ENCODE measurements around the gene KCTD21. TPM values are rescaled to one million over a fixed set of nuclear protein-coding genes. Genes with fewer than 3 reads are reported as not detected.

KCTD21 gene
- total RNA-seq, 4 donors from 2014 or later: 10.6 to 16.1 (median 11.7) TPM

DNA sequence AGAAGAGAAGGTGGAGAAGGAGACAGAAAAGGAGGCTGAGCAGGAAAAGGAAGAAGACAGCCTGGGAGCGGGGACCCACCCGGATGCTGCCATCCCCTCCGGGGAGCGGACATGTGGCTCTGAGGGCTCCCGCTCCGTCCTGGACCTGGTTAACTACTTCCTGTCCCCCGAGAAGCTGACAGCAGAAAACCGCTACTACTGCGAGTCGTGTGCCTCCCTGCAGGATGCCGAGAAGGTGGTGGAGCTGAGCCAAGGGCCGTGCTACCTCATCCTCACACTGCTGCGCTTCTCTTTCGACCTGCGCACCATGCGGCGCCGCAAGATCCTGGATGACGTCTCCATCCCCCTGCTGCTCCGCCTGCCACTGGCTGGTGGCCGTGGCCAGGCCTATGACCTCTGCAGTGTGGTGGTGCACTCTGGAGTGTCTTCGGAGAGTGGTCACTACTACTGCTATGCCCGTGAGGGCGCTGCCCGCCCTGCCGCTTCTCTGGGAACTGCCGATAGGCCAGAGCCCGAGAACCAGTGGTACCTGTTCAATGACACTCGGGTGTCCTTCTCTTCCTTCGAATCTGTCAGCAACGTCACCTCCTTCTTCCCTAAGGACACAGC, 21.7 kb upstream of the KCTD21 start:
- TF ChIP-seq, protein P1, sequence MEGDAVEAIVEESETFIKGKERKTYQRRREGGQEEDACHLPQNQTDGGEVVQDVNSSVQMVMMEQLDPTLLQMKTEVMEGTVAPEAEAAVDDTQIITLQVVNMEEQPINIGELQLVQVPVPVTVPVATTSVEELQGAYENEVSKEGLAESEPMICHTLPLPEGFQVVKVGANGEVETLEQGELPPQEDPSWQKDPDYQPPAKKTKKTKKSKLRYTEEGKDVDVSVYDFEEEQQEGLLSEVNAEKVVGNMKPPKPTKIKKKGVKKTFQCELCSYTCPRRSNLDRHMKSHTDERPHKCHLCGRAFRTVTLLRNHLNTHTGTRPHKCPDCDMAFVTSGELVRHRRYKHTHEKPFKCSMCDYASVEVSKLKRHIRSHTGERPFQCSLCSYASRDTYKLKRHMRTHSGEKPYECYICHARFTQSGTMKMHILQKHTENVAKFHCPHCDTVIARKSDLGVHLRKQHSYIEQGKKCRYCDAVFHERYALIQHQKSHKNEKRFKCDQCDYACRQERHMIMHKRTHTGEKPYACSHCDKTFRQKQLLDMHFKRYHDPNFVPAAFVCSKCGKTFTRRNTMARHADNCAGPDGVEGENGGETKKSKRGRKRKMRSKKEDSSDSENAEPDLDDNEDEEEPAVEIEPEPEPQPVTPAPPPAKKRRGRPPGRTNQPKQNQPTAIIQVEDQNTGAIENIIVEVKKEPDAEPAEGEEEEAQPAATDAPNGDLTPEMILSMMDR (IDR thresholded peaks at IDR 0.05; ENCODE audit: low read depth): no peak

DNA sequence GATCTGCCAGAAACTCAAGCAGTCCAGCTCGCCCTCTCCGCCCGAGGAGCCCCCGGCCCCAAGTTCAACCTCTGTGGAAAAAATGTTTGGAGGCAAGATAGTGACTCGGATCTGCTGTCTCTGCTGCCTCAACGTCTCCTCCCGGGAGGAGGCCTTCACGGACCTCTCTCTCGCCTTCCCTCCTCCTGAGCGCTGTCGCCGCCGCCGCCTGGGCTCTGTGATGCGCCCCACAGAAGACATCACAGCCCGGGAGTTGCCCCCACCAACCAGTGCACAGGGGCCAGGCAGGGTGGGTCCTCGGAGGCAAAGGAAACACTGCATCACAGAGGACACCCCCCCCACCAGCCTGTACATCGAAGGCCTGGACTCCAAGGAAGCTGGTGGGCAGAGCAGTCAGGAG, 21.1 kb upstream of the KCTD21 start:
- TF ChIP-seq, protein P1 (IDR thresholded peaks at IDR 0.05; ENCODE audit: low read depth): no peak

DNA sequence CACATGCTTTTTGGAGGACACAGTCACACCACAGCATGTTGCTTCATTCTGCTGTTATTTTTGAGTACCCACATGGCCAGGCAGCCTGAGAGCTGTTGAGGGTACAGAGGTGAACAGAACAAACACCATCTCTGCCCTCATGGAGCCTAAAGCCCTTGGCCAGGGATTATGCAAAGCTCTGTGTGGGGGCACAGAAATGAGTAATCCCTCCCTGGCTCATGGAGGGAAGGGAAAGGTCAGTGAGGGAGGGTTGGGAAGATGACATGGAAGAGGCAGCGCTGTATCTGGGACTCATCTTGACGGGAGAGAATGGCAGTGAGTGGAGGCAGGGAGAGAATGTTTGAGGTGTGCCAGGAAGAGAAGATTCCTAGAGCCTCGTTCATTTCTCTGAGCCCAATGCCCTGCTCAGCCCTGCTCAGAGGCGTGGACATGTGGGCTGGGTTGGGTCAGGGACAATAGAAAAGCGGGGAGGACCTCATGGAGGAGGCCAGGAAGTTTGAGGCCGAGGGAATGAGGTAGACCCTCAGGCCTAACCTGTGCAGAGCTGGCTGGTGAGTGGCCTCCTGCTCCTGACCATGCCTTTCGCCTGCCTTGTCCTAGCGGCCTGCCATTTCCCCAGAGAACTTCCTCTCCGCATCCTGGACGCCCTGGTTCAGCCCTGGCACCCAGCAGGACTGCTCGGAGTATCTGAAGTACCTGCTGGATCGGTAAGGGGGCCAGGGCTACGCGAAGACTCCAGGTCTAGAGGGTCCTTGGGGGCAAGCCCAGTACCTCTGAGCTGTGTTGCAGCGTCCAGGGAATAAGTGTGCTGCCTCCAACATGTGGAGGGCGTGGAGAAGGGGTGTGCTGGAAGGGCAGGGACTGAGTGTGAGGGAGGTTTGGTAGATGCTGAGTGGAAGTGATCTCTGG, 20.1 kb upstream of the KCTD21 start:
- TF ChIP-seq, protein P1 (IDR thresholded peaks at IDR 0.05; ENCODE audit: low read depth): no peak

DNA sequence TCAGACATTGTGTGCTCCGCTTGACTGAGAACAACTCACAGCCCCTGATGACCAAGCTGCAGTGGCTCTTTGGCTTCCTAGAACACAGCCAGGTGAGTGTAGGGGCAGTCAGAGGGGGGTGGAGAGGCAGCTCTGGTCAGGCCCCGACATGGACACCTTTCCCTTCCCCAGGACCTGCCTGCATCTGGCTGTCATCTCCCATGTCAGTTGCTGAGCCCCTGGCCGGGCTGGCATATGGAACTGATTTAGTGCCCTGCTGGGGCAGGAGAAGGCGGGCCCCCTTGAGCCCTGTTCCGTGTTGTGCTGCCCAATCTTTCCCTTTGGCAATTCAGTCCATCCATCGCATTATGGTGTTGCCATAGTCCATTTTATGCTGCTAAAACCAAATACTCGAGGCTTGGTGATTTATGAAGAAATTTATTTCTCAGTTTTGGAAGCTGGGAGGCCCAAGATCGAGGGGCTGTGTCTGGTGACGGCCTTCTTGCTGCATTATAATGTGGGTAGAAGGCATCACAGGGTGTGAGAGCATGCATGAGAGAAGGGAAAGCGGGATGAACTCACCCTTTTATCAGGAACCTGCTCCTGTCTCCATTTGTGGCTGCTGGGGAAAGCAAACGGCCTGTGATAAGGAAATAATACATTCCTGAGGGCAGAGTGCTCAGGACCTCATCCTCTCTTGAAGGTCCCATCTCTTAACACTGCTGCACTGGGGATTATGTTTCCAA, 19.3 kb upstream of the KCTD21 start:
- TF ChIP-seq, protein P1 (IDR thresholded peaks at IDR 0.05; ENCODE audit: low read depth): no peak

DNA sequence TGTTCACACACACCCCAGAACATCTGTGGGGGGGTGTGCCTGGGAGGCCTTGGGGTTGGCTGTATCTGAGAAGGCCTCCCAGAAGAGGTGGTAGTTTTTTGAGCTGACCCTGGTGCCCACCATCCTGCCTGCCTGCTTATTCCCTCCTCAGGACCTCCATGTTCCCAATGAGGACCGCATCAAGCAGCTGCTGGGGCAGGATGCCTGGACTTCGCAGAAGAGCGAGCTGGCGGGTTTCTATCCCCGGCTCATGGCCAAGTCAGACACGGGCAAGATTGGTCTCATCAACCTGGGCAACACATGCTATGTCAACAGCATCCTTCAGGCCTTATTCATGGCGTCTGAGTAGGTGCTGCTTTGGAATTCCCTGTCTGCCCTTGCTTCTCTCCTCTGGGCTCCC, 17.3 kb upstream of the KCTD21 start:
- TF ChIP-seq, protein P1 (IDR thresholded peaks at IDR 0.05; ENCODE audit: low read depth): no peak

DNA sequence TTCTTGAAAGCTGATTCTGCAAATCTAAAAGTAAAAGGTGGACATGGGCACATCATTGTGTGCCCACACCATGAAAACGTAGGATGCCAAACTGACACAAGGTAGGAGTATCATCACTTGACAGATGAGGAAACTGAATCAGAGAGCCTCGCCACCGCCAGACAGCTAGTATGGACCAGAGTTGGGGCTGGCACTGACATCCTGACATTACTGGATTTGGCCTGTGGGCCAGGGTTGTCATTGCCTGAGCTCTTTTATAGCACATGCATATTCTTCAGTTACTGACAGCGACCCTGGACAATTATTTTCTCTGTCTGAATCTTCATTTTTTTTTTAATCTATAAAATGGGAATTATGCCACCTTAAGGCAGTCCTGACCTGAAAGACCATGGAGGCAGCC, 16.8 kb upstream of the KCTD21 start:
- TF ChIP-seq, protein P1 (IDR thresholded peaks at IDR 0.05; ENCODE audit: low read depth): no peak

DNA sequence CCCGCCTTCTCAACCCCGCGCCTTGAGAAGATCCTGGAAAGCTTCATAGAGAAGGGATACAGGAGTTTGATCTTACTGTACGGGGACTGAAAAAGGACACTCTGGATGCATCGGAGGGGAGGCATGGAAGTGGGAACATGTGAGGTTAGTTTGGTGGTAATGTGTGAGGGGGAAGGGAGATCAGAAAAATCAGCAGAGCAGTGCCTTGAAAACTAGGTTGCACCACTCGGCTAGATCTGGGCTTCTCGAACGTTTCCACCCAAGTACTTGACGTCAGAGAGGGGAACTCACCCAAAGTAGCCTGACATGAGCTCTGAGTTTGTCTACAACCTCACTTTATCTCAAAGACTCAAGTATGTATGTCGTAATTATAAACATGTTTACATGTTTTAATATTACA, 14.8 kb upstream of the KCTD21 start:
- TF ChIP-seq, protein P1 (IDR thresholded peaks at IDR 0.05; ENCODE audit: low read depth): no peak

Data from subcutaneous adipose tissue (tissue), 4 donors.